OCI-LY1 (cell line): ENCODE measurements around the gene SLCO3A1.

ENCODE experiments used
- EZH2 ChIP-seq: fragments of 200-600 bp; sonication (generic), shearing (Covaris generic); IDR thresholded peaks from 2 replicates; pipeline ENCODE4 v1.8.0; 2017; ENCODE audit warnings: borderline replicate concordance, mixed run types, mild to moderate bottlenecking, antibody characterized with exemption, low read length, moderate library complexity, mixed read lengths
- TF ChIP-seq, protein P1 (sequence below): fragments of 200-600 bp; sonication (generic), shearing (Covaris generic); IDR thresholded peaks from 2 replicates; pipeline ENCODE4 v1.5.1; 2017; ENCODE audit warnings: mild to moderate bottlenecking, antibody characterized with exemption, low read length, moderate library complexity, mixed read lengths

DNA sequence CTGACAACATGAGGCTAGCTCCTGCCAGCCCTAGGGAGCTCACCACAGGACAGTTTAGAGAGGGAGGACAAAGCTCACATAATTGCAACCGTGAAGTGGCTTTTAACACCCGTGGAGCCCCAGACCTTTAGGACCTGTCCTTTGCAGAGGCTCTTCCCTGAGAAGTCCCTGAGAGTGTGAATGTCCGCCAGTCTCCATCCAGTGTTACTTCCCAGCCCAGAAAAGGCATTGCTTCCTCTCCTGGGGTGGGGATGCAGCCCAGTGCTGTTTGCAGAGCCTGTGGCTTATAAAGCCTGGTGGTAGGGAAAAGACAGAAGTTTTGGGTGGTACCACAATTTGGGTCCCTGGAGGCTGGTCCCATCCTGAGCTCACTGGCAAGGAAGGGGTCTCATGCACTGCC lies 182.0 kb downstream of the SLCO3A1 start:
- TF ChIP-seq, protein P1, sequence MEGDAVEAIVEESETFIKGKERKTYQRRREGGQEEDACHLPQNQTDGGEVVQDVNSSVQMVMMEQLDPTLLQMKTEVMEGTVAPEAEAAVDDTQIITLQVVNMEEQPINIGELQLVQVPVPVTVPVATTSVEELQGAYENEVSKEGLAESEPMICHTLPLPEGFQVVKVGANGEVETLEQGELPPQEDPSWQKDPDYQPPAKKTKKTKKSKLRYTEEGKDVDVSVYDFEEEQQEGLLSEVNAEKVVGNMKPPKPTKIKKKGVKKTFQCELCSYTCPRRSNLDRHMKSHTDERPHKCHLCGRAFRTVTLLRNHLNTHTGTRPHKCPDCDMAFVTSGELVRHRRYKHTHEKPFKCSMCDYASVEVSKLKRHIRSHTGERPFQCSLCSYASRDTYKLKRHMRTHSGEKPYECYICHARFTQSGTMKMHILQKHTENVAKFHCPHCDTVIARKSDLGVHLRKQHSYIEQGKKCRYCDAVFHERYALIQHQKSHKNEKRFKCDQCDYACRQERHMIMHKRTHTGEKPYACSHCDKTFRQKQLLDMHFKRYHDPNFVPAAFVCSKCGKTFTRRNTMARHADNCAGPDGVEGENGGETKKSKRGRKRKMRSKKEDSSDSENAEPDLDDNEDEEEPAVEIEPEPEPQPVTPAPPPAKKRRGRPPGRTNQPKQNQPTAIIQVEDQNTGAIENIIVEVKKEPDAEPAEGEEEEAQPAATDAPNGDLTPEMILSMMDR, result no peak
- no peak for TF ChIP-seq EZH2
